ENCODE results near the gene NAALAD2.
"Not testable (repeated sequence)": the region's sequence is repeated elsewhere in the genome, so short reads cannot be mapped to it uniquely, and the experiment has no call there.

DNA sequence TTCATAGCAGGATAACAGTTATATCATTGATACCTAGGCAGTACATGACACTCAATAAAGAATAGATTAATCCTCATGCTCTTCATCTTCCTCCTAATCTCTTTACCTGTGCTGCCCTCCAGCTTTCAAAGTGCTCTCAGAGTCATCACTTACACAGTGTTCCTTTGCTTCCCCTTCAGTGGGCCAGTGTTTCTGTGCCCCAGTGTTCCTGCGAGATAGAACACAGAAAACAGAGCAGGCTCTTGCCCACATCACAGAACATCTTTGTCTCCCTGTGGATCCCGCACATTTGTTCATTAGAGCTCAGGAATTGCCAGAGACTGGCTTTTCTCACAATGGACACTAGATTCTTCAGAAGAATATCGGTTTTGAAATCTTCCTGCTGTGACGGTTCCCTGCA is 36.2 kb upstream of the NAALAD2 start:
- TF ChIP-seq EZH2 (optimal IDR thresholded peaks at IDR 0.05; ENCODE audit: low read depth, low read length); EZH2phosphoT487 (IDR thresholded peaks at IDR 0.05; ENCODE audit: low read length): not testable (repeated sequence)
- TF ChIP-seq, protein P1, sequence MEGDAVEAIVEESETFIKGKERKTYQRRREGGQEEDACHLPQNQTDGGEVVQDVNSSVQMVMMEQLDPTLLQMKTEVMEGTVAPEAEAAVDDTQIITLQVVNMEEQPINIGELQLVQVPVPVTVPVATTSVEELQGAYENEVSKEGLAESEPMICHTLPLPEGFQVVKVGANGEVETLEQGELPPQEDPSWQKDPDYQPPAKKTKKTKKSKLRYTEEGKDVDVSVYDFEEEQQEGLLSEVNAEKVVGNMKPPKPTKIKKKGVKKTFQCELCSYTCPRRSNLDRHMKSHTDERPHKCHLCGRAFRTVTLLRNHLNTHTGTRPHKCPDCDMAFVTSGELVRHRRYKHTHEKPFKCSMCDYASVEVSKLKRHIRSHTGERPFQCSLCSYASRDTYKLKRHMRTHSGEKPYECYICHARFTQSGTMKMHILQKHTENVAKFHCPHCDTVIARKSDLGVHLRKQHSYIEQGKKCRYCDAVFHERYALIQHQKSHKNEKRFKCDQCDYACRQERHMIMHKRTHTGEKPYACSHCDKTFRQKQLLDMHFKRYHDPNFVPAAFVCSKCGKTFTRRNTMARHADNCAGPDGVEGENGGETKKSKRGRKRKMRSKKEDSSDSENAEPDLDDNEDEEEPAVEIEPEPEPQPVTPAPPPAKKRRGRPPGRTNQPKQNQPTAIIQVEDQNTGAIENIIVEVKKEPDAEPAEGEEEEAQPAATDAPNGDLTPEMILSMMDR (IDR thresholded peaks at IDR 0.05; ENCODE audit: low read length) = not testable (repeated sequence)

Measured in MM.1S (cell line).